Measurements from ENCODE around the gene NLRP1.

The NLRP1 gene

DNA sequence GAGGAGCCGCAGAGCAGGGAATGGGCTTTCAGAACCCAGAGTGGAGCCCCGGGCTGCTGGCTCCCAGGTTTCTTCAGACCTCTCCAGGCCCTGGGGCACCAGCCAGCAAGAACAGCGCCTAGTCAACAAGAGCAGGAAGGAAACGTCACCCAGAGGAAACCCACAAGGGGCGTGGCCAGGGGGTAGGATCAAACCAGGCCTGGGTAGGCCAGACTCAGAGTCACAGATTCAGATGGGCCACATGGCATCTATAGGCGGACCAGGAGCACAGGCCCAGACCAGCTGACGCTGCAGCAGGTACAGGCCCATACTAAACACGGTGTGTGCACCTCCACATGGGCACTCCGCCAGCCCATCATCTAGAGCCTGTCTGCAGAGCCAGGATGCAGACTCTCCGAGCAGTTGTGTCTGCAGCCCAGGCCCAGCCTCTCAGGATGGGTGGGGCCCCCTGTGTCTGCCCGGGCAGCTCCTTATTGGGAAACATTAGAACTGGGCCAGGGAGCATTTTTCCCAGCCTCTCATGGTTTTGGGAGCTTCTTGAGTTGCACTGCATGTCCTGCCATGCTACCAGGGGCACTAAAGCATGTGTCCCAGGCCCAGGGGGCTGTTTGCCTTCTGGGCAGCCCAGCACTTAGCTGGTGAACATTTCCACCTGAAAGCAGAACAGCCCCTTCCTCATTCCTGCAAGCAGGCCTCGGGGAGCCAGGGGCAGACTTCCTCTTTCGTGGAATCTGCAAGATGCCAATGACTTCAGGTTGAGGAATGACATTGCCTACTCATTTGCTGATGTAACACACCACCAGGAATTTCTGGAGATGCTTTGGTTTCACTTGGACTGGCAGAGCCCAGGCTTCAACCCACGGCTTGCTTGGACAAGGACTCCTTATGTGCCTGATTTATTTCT, at the start of gene NLRP1:
Gene NLRP1, minus strand, starts transcription at position 127 of the 904 bp plus-strand sequence. CDS start 552 bp downstream, outside the sequence.
- in situ Hi-C loops (cut with HindIII; ENCODE audit: low pct_ligation_motif_present, low pct_unique_long_range_greater_than_20kb, low sequenced_read_pairs): no loop called here
- DNase-seq: peak; percentile 92

DNA sequence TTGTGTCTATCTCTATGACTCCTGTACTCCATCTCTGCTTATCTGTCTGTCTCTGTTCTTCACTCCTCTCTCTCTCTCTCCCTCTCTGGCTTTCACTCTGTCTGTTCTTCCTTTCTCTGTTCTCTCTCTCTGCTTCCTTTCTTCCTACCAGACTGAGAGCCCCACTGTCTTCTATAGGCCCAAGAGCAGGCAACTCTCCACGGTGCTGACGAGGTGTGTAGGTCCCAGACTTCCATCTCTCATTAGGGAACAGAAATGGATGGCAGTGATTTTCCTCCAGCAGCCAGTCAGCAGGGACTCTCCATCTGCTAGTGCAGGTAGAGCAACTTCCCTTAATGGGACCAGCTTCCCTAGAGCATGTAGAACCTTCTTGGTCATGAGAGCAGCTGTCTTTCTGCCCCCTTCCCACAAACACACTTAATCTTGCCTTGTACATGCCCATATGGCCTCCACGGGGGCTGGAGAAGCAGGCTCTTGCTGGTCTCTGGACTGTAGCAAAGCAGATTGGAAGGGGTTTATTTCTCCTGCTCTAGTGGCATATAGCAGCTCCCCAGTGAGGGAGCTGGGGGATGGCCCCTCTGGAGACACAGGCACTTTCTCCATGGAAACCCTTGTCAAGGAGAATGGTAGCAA, 47.8 kb upstream of the NLRP1 start:
- in situ Hi-C loops (cut with HindIII; ENCODE audit: low pct_ligation_motif_present, low pct_unique_long_range_greater_than_20kb, low sequenced_read_pairs): no loop called here
- DNase-seq: no peak

DNA sequence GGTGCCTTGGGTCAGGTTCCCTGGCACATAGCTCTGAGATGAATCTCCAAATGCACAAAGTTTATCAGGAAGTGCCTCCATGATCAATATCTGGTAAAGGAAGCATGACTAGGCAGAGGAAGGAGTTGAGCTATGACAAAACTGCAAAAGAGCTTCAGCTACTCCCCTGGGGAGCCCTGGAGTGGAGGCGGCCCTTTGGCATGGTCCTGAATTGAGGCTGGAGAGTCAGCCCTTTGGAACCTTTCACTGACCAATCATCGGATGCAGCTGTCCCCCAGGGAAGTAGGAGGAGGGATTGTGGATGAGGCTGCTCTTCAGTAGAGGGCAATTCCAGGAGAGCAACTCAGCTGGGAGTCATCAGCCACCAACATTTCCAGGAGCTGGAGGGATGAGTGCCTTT, 46.1 kb upstream of the NLRP1 start:
- DNase-seq: no peak

DNA sequence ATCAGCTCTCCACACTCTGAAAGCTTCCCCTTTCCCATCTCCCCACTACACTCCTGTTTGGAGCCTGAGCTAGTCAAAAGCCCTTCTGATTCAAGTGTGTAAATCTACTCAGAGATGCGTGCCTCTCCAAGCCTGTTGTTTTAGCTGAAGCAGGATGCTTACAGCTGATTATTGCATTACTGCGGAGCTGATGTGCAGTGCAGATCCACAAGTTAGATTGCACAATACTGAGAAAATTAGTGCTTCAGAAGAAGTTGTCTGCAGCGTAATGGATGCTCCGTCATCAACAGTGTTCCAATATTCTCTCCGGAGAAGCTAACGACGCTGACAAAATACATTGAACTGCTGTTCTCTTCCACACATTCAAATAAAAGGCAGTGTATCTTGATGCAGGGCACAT, 44.8 kb upstream of the NLRP1 start:
- no peak for DNase-seq
- in situ Hi-C loops (cut with HindIII; ENCODE audit: low pct_ligation_motif_present, low pct_unique_long_range_greater_than_20kb, low sequenced_read_pairs): no loop called here

More for the DNA sequence above, 46.1 kb upstream of the NLRP1 start:
- in situ Hi-C loops (cut with HindIII; ENCODE audit: low pct_ligation_motif_present, low pct_unique_long_range_greater_than_20kb, low sequenced_read_pairs): no loop called here

DNA sequence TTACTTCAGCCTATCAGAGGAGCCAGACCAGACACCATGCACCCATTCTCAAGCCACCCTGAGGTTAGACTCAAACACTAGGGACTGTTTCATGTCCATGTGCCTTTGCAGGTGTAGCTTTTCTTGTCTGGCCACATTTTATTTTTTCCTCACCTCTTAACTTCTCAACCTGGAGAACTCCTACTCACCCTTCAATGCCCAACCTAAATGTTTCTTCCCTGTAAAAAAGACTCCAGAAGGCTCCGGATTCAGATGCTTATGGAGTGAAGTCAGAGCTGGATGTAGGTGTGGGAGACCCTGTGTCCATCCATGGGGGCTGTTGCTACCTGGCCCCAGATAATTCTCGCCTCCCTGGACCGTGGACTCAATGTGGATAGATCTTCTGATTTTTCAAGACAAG, 44.0 kb upstream of the NLRP1 start:
- in situ Hi-C loops (cut with HindIII; ENCODE audit: low pct_ligation_motif_present, low pct_unique_long_range_greater_than_20kb, low sequenced_read_pairs): no loop called here

DNA sequence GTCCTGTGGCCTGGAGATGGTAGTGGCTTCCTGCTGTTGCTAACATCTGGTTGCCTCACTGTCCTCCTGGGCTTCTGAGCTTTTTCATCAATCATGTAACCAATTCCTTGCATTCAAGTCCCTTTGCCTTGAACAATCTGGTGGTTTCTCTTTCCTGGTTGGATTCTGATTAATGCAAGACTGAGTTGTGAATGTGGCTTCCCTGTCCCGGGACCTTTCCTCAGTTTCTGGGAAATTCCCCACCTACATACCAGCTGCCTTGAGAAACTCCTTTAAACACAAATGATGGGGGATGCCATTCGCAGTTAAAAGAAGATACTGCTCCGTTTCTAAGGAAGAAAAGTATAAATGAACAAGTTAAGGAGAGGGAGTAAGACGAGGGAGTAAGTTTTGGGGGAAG, 39.9 kb upstream of the NLRP1 start:
- in situ Hi-C loops (cut with HindIII; ENCODE audit: low pct_ligation_motif_present, low pct_unique_long_range_greater_than_20kb, low sequenced_read_pairs): no loop called here
- DNase-seq: no peak

More for the DNA sequence above, 44.0 kb upstream of the NLRP1 start:
- no peak for DNase-seq

DNA sequence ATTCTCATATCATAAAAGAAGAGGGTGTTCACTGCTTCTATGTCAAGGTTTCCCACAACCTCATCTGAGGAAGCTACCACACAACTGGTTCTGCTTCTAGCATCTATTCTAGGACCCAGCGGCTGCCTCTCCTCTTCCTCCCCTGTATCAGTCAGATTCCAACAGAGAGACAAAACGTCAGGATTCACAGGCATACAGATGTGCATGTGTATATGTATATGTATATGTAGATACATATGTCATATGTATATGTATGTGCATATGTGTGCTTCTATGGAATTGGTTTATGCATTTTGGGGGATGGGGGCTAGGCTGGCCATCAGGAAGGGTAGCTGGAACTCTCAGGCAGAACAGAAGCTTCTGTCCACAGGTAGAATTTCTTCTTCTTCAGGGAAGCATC, 37.4 kb upstream of the NLRP1 start:
- no peak for DNase-seq
- in situ Hi-C loops (cut with HindIII; ENCODE audit: low pct_ligation_motif_present, low pct_unique_long_range_greater_than_20kb, low sequenced_read_pairs): no loop called here

DNA sequence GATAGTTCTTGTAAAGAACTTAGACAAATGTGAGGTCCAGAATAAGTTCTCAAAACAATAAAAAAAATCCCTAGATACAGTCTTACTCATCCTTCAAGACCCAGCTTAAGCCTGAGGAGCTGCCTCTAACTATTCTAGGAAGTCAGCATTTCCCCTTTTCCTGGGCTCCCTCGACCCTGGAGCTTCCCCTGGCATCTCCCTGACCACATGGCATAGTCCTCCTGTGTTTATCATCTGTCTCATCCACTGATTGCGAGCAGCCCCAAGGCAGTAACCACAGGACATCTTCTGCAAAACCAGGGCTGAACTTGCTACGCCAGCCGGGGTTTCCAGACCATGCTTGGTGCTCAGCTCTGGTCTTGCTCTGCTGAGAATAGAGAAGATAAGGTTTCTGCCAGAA, 36.7 kb upstream of the NLRP1 start:
- in situ Hi-C loops (cut with HindIII; ENCODE audit: low pct_ligation_motif_present, low pct_unique_long_range_greater_than_20kb, low sequenced_read_pairs): no loop called here
- DNase-seq: no peak

DNA sequence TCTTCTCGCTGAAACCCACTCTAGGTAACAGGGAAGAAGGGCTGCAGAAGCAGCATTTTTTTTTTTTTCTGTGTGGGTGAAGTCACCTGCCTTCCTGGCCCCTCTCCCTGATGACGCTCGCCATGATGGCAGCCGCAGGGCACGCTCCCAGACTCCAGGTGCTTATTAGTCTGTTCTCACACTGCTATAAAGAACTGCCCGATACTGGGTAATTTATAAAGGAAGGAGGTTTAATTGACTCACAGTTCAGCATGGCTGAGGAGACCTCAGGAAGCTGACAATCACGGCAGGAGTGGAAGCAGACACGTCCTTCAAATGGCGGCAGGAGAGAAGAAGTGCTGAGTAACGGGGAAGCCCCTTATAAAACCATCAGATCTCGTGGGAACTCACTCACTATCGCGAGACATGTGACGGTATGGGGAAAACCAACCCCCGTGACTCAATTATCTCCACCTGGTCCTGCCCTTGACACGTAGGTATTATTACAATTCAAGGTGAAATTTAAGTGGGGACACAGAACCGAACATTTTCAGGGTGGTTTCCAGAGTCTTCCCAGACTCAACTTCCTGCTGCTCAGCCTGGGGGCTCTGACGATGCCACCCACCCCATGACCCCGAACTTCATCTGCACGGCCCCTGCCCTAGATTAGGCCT, 34.9 kb upstream of the NLRP1 start:
- no peak for DNase-seq
- in situ Hi-C loops (cut with HindIII; ENCODE audit: low pct_ligation_motif_present, low pct_unique_long_range_greater_than_20kb, low sequenced_read_pairs): no loop called here

DNA sequence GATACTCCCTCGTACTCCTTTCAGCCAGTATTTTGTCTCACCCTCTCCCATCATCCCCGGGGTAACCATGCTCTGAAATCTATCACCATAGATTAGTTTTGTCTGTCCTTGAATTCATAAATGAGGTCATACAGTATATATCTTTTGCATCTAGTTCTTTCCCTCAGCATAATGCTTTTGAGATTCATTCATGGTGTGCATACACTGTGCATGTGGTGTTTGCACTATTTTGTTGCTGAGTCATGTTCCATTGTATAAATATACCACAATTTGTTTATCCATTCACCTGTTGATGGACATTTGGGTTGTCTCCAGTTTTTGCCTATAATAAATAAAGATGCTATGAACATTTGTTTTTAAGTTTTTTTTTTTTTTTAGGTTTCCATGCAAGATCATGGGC, 34.2 kb upstream of the NLRP1 start:
- no peak for DNase-seq
- in situ Hi-C loops (cut with HindIII; ENCODE audit: low pct_ligation_motif_present, low pct_unique_long_range_greater_than_20kb, low sequenced_read_pairs): no loop called here

DNA sequence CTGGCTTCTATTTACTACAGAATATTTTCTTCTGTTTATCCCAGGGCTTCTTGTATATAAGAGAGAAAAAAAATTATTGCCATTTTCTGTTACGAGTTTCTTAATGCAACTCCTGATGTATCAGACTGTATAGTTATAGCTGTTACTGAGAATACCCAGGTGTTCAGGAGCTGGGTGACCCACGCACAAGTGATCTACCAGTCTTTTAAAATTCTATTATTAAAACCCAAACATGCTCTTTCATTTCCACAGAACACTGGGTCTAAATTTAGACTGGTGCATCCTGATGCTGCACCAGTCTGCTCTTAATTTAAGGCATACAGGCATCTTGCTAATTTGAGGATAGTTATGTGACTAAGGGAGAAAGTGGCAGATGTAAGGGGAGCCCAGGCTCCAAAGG, 31.2 kb upstream of the NLRP1 start:
- in situ Hi-C loops (cut with HindIII; ENCODE audit: low pct_ligation_motif_present, low pct_unique_long_range_greater_than_20kb, low sequenced_read_pairs): no loop called here

DNA sequence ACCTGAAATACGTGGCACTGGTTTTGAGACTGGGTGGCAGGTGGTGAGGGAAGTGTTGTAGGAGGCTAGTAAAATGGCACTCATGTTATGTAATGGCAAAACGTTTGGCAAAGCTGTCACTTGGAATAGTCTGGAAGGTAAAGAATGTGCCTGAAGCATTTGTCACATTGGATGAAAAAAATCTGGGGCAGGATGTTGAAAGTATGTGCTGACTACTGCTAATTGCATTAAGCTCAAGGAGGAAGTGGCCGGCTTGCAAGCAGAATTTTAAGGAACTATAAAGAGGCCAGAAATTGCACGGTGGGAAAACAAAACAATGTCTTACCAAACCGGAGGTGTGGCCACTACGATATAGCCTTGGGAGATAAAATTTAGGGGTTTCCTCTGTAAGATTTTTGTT, 26.6 kb upstream of the NLRP1 start:
- in situ Hi-C loops (cut with HindIII; ENCODE audit: low pct_ligation_motif_present, low pct_unique_long_range_greater_than_20kb, low sequenced_read_pairs): no loop called here
- no peak for DNase-seq

More for the DNA sequence above, 31.2 kb upstream of the NLRP1 start:
- DNase-seq: no peak

DNA sequence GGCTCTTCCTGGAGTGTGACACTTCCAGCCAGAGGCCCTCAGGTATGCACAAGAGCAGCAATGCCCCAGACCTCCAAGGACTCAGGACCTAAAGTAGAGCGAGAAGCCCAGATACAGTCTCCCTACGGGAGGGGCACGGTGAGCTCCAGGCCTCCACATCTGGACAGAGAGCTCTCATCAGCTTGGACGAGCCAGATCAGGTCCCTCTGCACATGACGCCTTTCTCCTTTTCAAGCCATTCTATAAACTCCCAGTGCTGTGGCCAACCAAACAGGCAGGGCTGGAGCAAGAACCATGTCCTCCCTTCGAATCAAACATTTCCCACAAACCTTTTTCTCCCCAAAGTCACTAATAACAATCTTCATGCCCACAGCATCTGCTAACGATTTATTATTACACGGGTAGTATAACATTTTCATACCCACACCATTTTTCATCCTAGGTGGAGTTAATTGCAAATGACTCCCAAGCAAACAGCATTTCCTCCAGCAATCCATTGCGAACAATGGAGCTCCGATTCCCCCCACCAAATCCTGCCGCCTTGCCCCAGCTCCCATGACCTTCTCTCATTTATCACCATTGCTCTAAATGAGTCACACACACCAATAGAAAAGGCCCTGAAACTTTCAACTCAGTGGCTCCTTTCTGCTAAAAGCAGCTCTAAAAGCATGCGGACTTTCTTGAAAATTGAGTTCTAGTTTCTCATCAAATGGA, 24.2 kb upstream of the NLRP1 start:
- no peak for DNase-seq
- in situ Hi-C loops (cut with HindIII; ENCODE audit: low pct_ligation_motif_present, low pct_unique_long_range_greater_than_20kb, low sequenced_read_pairs): no loop called here

DNA sequence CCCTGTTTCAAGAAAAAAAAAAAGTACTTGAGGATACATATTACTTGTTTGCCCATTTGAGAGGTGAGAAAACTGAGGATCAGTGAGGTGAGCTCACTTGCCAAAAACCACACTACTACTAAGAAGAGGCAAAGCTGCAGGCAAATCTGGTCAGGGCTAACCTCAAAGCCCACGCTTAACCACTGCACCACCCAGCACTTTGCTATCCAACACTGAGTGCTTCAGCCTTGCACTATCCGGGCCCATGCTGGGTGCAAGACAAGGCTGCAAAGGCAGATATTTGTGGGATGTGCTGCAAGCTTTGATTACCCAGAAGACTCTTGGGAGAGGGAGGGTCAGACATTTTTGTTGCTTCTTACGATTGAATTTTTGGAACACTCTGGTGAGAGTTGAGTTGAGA, 23.6 kb upstream of the NLRP1 start:
- in situ Hi-C loops (cut with HindIII; ENCODE audit: low pct_ligation_motif_present, low pct_unique_long_range_greater_than_20kb, low sequenced_read_pairs): no loop called here
- DNase-seq: no peak

DNA sequence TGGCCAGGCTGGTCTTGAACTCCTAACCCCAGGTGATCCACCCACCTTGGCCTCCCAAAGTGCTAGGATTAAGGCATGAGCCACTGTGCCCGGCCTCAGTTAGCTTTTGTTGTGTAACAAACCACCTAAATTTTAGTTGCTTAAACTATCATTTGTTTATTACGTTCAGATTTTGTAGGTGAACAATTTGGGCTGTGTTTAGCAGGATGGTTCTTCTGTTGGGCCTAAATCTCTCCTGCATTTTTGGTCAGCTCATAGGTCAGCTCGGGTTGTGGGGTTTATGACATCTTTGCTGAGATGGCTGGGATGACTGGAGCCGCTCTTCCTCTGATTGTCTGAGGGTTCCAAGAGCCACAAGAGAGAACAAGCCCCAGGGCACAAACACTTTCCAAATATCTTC, 21.1 kb upstream of the NLRP1 start:
- in situ Hi-C loops (cut with HindIII; ENCODE audit: low pct_ligation_motif_present, low pct_unique_long_range_greater_than_20kb, low sequenced_read_pairs): no loop called here
- DNase-seq: no peak

DNA sequence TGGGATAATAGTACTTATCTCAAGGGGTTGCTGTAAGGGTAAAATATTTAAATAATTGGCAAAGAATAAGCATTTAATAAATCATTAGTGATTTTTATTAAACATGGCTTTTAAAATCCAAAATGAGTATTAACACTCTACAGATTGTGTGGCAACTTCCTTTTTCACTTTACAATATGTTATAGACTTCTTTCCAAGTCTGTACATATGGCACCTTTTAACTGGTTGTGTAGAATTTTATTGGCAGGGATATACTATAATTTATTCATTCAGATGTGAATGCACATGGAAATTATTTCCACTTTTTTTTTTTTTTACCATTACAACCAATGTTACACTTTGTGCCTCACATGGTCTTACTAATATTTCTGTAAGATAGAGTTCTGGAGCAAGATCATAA, 15.7 kb upstream of the NLRP1 start:
- no peak for DNase-seq
- in situ Hi-C loops (cut with HindIII; ENCODE audit: low pct_ligation_motif_present, low pct_unique_long_range_greater_than_20kb, low sequenced_read_pairs): no loop called here

DNA sequence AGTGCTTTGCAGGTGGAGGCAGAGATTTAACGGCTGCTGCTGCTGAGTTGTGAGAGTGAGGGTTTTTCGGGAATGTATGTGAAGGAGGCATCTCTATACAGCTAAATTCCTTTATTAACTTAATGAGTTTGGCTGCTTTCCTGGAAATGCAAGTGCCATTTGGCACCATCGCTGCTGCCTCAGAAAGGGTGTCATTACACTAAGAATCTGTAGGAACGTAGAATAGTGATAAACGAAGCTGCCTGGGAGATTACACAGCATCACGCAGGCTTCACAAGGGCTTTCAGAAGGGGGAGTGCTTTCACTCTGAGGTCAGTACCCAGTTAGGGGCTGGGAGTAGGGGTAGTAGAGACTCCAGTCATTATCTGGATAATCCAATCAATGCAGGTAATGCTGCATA, 14.1 kb upstream of the NLRP1 start:
- no peak for DNase-seq
- in situ Hi-C loops (cut with HindIII; ENCODE audit: low pct_ligation_motif_present, low pct_unique_long_range_greater_than_20kb, low sequenced_read_pairs): no loop called here

DNA sequence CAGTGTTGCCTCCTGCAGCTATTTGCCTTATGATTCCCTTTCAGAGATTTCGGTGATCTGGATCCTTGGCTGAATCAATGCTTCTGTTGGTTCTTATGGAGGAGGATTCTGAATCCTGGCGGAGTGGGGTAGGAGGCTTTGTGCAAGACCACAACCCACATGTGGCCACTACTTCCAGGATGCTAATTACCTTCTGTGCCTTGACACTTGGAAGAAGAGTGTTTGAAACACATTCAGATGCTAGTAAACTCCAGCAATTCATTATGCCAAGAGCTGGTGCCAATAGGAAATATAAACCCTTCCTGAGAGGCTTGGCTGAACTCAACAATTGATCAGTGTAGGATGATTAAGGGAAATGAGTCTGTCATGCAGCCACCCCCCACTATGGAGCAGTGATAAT, 12.1 kb upstream of the NLRP1 start:
- no peak for DNase-seq
- in situ Hi-C loops (cut with HindIII; ENCODE audit: low pct_ligation_motif_present, low pct_unique_long_range_greater_than_20kb, low sequenced_read_pairs): no loop called here

DNA sequence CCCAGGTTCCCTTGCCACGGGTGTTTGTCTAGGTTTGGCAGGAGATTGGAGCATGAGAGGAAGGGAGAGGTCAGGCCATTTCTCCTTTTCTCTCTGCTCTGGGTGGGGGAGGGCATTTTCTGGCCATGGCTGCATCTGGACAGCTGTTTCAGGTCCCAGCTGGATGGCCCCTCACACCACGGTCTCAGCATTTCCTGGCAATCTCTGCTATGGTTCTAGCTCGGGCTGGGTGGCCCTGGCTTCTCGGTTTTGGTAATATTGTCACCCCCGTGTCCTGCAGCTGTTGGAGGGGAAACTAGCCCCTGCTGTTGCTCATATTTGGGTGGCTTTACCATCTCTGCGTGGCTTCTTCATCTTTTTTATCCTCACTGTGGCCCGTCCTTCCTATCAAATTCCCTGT, 11.5 kb upstream of the NLRP1 start:
- no peak for DNase-seq
- in situ Hi-C loops (cut with HindIII; ENCODE audit: low pct_ligation_motif_present, low pct_unique_long_range_greater_than_20kb, low sequenced_read_pairs): no loop called here
